T47D (cell line): Measurements from ENCODE around the gene MSANTD1.

Source experiments
- DNase-seq, 2 experiments: peaks; one replicate each; pipeline versions ENCODE4 v3.0.0 to v3.0.0-alpha.2; 2011 to 2012; ENCODE audit warnings: low read depth in 1 of 2, low spot score in 1 of 2
- JUND ChIP-seq: IDR thresholded peaks from 2 replicates; pipeline ENCODE4 v1.6.1; 2012; ENCODE audit warnings: low read depth
- in situ Hi-C: cut with HindIII; loops from 2 replicates; pipeline ENCODE4 v1.10.0; 2016; ENCODE audit warnings: low sequenced_read_pairs, low pct_unique_long_range_greater_than_20kb

The MSANTD1 gene

DNA sequence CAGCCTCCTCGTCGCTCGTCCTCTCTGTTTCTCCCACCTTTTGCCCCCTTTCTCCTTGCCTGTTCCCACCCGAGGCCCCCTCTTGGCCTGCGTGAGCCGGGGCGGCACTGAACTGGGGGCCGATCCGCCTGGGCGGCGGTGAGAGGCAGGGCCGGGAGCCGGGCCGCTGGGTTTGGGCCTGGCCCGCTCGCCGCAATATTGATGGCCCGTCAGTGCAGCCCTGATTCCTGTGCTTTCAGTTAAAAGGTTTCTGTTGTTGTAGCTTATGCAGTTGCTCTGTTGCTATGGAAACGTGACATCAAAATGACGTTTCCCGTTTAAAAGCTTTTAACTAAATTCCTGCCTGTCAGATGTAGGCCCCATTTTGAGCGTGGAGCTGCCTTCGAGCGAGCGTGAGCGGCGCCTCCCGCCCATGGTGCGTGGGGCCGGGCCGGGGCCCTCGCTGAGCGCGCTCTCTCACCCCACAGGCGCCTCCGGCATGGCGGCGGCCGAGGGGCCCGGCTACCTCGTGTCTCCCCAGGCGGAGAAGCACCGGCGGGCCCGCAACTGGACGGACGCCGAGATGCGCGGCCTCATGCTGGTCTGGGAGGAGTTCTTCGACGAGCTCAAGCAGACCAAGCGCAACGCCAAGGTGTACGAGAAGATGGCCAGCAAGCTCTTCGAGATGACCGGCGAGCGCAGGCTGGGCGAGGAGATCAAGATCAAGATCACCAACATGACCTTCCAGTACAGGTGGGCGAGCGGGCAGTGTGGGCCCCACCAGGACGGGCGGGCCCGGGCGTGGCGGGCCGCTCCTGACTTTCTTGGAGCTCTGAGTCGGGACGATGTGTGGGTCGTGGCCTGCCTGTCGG is at the start of gene MSANTD1:
TSS of gene MSANTD1 (plus strand) at position 349 of the 851 bp plus-strand sequence. CDS start at position 413, 64 bp downstream.
- no peak for TF ChIP-seq JUND
- DNase-seq, result no peak
- in situ Hi-C loops, result no loop called here

DNA sequence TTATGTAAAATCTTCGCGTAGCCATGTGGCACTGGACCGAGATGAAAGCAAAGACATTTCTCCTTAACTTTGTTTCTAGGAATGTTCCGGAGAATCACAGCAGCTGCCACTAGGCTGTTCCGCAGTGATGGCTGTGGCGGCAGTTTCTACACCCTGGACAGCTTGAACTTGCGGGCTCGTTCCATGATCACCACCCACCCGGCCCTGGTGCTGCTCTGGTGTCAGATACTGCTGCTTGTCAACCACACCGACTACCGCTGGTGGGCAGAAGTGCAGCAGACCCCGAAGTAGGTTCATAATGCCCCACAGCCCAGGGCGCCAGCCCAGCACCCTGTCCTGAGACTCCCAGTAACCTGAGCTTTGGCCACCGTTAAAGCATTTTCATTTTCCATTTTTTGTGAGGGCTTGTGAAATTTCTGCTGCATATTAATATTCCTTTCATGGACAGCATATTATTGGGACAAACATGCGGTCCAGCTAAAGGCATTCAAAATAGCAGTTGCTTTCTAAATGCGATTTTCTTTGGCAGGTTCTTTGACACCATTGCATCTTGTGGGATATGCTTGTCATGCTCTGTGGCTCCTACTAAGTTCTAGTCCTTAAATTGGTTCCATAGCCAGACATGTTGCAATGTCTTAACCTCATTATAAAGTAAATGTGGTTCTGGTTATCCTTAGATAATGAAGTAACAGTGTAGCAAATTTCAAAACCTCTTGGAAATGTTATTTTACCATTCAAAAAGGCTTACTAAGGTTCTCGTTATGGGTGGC is 49.1 kb upstream of the MSANTD1 start:
- no peak for DNase-seq
- no peak for TF ChIP-seq JUND
- in situ Hi-C loops, result no loop called here

DNA sequence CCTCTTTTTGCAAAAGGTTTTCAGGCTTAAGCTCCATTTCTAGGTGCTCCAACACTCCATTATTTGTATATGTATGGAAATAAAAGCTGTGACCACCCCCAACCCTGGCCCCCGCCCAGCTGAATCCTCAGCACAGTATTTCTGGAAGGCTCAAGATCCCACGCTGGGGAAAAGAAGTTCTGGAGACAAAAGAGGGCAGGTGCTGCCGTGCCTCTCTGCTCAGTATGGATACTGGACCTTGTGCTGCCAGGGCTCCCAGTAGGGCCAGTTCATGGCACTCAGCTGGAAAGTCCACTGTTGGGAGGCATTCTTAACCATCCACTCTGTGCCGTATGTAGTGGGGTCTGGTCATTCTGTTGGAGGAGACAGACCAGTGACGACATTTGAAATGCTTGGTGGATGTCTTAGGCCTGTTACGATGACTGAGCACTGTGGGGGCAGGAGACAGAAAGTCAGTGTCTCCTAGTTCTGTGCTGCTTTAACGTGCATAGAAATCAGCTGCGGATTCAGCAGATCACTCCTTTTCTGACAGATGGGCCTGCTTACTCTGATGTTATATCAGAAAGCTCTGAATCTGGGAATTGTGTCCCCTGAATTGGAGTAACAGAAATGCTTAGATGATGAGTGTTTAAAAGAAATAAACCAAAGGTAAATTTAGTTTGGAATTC is 48.4 kb upstream of the MSANTD1 start:
- no peak for DNase-seq
- no peak for TF ChIP-seq JUND
- in situ Hi-C loops, result no loop called here

DNA sequence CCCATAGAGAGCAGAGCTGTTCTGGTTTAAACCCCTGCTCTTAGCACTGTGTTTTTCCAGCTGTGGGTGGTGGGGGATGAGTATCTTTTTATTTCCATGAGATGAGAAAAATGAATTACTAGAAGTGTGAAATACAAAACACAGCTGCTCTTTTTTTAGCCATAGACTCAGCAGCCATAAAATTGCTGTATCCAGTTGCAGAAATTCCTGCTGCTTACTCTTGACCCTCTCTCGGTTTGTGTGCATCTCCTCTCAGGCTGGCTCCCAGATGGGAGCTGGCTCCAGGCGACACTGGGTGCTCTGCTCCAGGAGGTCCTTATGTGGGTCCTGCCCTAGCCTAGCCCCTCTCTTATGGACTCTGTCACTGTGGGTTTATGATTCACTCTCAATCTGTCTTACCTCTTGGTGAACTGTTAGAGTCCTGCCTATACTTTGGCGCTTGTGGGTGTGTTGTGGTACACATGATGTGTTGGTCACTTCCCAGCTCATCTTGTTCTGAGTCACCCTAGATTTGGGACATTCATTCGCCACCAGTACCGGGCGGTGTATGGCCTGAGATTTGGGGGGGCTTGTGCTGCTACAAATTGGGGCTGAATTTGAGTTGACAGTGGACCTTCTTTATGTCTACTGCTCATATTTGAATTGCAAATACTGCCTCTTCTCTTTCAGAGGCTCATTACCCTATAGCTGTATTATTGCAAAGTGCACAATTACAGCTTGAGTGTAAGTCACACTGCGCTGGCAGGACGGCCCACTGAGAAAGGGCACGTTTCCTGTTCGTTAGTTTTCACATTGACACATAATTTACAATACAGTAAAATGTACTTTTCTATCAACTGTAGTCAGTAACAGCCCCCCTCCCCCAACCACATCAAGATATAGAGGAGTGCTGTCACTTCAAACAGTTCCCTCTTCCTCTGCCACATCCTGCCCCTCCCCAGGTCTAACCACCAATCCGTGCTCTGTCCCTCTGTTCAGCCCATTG is 46.9 kb upstream of the MSANTD1 start:
- DNase-seq, result no peak
- in situ Hi-C loops, result no loop called here
- TF ChIP-seq JUND, result no peak

DNA sequence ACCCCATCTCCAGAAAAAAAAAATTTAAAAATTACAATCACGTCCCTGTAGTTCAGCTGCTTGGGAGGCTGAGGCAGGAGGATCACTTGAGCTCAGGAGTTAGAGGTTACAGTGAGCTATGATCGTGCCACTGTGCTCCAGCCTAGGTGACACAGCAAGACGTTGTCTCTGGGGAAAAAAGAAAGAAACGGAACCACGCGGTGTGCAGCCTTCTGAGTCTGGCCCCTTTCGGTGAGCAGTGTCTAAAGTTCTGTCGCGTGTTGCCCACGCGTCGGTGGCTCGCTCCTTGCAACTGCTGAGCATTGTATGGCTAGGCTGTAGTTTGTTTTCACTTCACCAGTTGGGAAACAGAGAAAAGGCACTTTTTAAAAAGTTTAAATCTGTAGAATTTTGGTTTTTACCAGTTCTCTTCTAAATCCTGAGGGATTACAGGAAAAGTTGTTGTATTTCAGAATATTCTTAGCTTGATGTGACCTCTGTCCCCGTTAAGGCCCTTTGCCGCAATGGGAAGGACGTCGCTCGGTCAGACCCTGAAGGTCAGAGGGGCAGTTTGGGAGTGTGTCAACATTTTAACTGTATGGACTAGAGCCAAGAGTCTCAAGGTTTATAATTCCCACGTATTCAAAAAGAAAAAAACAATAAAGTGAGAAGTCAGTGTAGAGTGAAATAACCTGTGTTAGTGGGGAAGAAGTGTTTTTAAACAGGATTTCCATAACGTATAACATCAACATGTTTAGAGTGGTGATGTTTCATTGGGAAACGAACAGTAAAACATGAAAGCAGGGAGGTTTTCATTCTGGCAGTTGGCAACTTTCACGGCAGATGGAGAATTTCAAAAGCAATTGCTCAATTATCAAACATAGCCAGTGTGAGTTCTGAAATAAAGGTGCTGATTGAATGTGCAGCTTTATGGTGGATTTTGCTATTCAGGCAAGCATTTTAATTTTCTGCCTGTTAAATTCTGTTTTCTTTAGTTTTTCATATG is 45.8 kb upstream of the MSANTD1 start:
- DNase-seq, result no peak
- TF ChIP-seq JUND, result no peak
- in situ Hi-C loops, result no loop called here

DNA sequence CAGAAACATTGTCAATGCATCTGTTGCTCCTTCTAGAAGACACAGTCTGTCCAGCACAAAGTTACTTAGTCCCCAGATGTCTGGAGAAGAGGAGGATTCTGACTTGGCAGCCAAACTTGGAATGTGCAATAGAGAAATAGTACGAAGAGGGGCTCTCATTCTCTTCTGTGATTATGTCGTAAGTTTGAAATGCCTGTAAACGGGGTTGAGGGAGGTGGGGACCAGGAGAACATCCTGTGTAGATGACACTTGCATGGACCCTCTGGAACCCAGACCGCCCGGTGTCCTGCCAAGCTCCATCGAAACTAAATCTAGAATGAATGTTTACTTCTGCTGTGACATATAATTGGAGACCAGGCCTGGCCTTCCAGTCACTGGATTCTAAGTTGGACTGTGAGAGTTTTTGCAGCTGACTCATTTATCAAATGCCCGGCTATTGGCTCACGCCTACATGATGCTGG is 45.0 kb upstream of the MSANTD1 start:
- no peak for TF ChIP-seq JUND
- in situ Hi-C loops, result no loop called here
- DNase-seq, result no peak

DNA sequence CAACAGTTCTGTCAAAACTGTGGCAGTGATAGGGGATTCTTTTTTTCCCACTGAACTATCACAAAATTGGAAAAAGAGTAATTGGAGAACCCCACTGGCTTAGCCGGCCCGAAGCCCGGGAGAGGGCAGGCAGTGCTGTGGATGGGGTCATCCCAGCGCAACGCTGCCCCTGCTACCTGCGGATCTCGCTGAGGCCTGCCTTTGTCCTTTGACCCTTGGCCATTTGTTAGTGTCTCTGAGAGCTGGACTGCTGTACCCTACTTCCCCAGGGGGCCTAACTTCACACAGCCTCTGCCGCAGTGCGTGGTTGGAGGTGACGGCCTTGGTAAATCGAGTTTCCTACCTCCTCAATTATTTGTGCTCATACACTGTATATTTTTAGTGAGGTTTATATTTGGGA is 43.0 kb upstream of the MSANTD1 start:
- TF ChIP-seq JUND, result no peak
- in situ Hi-C loops, result no loop called here
- no peak for DNase-seq

DNA sequence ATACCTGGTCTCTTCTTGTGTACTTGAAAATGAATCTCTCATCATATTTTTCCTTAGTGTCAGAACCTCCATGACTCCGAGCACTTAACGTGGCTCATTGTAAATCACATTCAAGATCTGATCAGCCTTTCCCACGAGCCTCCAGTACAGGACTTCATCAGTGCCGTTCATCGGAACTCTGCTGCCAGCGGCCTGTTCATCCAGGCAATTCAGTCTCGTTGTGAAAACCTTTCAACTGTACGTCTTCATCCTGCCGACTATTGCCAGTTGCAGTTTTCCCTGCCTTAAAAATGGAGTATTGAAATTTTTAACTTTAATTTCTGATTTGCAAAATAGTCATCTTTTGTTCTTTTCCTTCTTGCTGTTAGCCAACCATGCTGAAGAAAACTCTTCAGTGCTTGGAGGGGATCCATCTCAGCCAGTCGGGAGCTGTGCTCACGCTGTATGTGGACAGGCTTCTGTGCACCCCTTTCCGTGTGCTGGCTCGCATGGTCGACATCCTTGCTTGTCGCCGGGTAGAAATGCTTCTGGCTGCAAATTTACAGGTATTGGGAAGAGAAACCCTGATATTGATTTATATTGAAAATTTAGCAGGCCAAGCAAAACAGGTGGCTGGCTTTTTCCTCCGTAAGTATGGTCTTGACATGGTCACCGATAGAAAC is 42.4 kb upstream of the MSANTD1 start:
- no peak for TF ChIP-seq JUND
- DNase-seq, result no peak
- in situ Hi-C loops, result no loop called here

DNA sequence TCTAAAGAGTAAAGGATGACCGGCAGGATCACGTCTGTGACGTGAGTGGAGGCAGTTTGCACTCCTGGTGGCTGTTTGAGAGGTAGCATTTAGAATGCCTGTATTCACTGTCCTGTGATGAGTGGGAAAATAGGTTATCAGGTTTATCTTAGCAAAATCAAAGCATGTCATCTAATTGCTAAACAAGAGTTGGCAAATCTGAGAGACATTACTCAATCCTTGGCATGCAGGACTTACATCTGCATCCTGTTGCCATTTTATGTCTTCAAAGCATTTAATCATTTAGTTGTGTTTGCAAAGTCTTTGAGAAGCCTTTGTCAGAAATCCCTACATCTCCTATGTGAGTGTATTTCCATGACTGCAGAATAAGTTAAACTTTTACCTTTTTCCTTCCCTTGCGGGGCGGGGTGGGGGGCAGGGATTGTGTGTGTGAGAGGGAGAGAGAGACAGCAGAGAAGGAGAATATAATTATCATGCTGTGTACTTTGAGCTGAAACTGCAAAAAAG is 41.4 kb upstream of the MSANTD1 start:
- in situ Hi-C loops, result no loop called here
- DNase-seq, result no peak
- TF ChIP-seq JUND, result no peak

DNA sequence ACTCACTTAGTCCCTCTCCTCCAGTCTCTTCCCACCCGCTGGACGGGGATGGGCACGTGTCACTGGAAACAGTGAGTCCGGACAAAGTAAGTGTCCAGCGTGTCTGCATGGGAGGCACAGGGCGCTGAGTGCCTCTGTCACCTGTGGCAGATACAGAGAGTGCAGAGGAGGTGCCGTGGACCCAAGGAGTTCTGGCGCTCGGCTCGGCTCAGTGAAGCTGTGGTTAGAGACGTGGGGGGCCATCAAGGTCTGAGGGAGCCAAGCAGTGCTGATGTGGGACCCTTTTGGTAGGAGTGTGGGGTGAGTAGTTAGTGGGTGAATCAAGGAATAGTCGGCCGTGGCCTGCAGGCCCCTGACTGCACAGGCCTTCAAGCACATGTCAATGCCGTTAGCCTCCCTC is 40.1 kb upstream of the MSANTD1 start:
- in situ Hi-C loops, result no loop called here
- no peak for DNase-seq
- no peak for TF ChIP-seq JUND
